ENCODE results near the gene GOT1. TPM values are rescaled to one million over a fixed set of nuclear protein-coding genes. Genes with fewer than 3 reads are reported as not detected.

Gene GOT1
- 15.5 and 22.2 TPM in 2 replicates for total RNA-seq

DNA sequence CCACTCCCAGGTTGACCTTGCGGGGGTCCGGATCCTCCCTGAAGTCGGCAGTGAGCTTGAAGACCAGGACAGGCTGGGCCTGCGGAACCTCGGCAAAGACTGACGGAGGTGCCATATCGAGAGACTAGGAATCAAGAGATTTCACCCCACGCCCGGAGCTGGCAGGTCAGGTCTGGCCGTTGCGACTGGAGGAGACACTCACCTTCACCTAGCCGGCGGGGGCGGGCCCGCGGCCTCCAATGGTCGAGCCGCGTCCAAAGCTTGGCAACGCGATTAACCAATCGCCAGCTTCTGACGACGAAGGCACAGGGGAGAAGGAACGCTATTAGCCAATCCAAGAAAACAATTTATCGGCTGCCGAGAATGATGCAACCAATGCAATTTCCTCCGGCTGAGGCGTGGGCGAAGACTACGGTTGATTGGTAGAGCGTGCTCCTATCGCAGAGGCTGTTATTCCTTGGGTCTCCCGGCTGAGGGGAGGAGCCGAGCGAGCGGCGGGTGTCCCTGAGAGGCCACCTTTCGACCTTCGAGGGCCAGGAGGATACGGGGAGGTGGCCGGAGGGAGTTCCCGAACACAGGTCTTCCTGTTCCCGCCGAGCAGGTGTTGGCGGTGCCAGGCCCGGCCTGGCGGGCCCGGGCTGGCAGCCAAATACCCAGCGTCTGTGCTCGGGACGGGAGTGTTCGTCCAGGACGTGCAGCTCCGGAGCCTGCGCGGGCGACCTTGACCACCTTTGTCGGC is at the start of gene GOT1:
Gene GOT1 (minus strand): TSS at position 174 of the 739 bp plus-strand sequence. CDS start 59 bp downstream, at position 115.
- peak; percentile 99 for DNase-seq (ENCODE audit: low read depth in 2 of 2)

DNA sequence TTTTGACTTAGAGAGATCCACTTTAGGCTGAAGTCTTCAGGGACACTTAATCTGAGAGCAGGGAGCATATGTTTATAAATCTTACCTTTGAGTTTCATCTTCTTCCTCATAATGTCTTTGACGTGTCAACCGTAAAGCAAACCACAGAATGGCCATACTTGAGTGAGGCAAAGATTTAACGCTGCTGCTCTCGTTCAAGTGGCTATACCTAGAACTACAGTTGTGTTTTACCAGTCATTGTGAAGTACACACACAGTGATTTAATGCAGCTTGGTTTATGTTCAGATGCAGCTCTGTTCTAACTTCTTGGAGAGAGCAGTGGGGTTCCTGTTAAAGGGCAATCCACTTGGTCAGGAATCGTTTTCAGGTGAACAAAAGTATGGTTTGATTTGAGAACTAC is 39.9 kb upstream of the GOT1 start:
- DNase-seq (ENCODE audit: low read depth in 2 of 2) = no peak

DNA sequence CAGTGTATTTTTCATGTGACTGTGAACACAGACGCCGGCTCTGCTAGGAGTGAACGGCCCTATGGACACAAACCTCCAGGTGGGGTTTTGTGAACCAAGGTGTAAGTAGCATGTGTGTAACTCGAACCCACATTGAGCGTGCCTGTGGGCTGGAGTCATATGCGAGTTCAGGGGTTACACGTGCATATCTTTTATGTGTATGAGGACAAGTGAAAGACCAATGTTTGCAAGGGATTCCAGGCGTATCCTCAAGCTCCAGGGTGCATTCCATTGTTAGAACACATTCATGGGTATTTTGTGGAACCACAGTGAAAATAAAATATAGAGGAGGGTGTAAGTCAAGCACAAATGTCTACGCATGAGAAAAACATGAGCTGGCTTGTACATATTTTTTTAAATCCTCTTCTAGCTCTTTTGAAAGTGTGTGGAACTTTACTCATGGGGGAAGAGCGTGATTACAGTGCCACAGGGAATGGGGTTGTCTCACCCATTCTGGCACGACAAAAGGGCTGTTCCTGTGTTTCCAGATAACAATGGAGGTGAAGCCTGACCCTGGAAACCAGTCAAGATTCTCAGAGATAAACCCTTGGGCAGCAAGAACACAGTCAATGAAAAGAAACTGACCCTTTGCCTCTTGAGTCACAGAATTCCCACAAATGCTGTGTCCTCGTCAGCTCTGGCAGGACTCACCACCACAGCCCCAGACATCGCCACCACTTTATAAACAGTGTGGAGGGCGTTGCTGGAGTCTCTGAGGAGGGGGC is 37.0 kb upstream of the GOT1 start:
- DNase-seq (ENCODE audit: low read depth in 2 of 2) = peak; percentile 80 to 94

GRCh38 chr10:99466632-99467223 is 36.3 kb upstream of the GOT1 start:
- DNase-seq (ENCODE audit: low read depth in 2 of 2) = peak; percentile 84 to 88

- DNase-seq (ENCODE audit: low read depth in 2 of 2) = peak in 1 of 2 donors; percentile 67
These were observed 30.8 kb upstream of the GOT1 start for GRCh38 chr10:99461230-99461629.

DNA sequence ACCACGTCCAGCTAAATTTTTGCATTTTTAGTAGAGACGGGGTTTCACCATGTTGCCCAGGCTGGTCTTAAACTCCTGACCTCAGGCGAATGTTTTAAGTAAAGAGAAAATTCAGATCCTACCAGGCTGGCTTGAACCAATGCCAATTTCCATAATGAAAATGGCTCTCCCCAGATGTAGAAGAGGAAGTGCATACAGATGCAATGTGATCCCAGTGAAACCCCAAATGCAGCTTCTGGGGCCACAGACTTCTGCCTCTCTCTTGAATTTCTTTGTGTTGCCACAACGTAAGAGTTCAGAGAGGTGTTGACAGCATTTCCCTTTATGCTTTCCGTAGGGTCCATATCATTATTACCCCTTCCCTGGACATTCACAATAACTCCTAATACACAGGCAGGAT is 29.6 kb upstream of the GOT1 start:
- DNase-seq (ENCODE audit: low read depth in 2 of 2) = no peak

GRCh38 chr10:99459217-99459616 is 28.8 kb upstream of the GOT1 start:
- no peak for DNase-seq (ENCODE audit: low read depth in 2 of 2)

GRCh38 chr10:99457813-99458212 is 27.4 kb upstream of the GOT1 start:
- no peak for DNase-seq (ENCODE audit: low read depth in 2 of 2)

DNA sequence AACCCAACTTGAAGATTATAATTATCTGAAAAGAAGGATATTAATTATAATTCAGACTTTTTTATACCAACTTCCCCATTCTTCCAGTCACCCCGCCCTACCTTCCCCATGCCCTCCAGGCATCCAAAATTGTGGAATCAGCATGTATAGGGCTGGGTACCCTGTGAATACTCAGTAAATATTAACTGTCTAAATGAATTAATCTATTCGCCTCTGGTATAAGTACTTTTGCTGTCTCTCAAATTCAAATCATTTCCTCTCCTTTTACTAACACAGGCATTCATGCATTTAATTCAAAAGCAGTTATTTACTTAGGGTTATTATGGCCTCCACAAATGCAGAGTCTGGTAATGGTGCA is 26.5 kb upstream of the GOT1 start:
- DNase-seq (ENCODE audit: low read depth in 2 of 2) = no peak

- DNase-seq (ENCODE audit: low read depth in 2 of 2) = no peak
These were observed 25.9 kb upstream of the GOT1 start for GRCh38 chr10:99456207-99456930.

DNA sequence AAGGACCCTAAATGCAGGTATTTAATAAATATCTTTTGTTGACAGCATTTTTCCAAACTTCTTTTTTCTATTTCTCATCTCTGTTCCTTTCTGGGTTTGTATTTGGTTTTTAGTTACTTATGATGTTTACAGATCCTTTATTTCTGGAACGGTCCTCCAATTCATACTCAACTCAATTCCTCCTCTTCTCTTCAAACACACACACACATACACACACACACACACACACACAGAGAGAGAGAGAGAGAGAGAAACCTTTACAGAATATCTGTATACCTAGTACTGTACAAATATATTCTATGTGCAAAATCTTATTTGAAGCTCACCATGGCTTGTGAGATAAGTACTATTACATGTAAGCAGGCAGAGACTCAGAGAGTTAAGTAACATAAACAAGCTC is 21.6 kb upstream of the GOT1 start:
- no peak for DNase-seq (ENCODE audit: low read depth in 2 of 2)

DNA sequence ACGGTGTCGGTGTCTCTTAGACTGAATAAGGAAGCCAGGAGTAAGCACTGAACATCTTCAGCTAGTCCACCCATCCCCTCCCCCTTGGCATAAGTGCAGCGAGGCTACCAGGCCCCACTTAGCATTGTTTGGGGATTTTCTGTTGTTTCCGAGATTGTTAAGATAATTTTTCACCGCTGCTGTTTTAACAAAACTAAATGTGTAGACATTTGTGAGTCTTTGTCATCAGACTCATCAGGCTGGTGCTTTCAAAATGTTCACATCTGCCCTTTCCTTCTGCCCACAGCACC is 21.0 kb upstream of the GOT1 start:
- DNase-seq (ENCODE audit: low read depth in 2 of 2) = no peak

DNA sequence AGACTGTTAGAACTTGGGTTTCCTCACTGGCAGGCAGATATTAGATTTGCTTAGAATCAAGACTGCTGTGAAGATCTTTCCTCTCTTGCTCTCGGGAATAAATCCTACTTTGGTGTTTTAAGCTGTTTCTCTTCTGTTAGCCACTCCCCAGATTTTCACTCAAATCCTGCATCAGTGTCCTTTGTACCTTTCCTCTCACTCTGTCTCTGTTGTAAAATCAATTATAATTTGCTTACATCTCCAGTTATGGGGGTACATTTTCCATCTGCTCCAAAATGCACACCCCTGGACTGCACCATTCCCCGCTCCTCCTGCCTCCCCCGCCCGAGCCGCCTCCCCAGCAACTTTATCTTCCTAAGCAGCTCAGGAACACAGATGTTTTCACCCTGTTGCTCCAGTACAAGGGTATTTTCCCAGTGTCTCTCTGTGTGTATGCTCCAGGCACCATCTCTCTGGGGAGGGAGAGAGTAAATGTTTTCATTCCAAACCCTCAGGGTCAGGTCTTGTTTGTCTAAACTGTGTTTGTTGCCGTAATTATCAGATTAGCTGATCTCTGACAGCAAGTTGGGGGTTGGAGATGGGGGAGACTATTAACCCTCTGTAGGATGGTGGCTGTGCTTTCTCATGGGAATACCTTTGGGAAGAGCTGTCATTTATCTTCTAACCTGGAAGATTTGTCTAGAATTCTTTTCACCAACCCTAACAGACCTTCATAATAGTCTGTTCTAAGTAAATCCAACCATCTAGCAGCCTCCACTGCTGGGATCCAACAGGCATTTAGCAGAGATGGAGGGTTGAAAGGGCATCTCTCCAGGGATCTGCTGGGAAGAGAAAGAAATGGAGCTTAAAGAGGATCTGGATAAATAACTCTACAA is 20.4 kb upstream of the GOT1 start:
- no peak for DNase-seq (ENCODE audit: low read depth in 2 of 2)

DNA sequence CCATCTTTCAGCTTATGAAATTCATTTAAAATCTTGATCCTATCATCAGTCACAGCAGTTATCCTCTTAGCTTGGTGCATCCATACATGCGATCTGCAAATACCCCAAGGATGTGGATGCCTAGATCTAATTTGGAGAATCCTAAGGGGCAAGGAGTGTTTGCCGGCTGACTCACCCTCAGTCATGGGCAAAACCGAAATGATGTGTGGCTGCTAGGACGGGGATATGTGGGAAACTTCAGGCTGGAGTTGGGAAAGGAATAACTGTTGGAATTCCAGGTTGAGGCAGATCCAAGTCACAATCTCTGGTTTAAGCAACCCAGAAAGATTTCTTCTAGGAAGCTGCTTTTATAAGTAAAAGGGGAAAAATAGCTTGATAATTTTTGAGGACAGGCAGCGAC is 19.7 kb upstream of the GOT1 start:
- no peak for DNase-seq (ENCODE audit: low read depth in 2 of 2)

- no peak for DNase-seq (ENCODE audit: low read depth in 2 of 2)
These were observed 18.6 kb upstream of the GOT1 start for GRCh38 chr10:99449023-99449422.

- DNase-seq (ENCODE audit: low read depth in 2 of 2) = no peak
These were observed 14.1 kb upstream of the GOT1 start for GRCh38 chr10:99444383-99445045.

DNA sequence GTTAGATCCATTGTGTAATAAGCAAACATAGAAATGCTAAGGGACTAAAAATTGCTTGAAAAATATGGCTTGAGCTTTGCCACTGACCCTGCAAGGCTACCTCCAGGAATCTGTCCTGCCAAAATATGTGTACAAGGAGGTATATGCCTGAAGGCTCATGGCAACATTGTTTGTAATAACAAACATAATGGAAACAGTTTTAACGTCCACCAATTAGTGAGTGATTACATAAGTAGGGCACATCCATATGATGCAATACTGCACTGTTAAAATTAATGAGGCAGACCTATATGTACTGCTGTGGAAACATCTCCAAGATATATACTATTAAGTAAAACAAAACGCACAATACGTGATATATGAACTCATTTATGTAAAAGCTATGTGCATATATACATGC is 13.1 kb upstream of the GOT1 start:
- DNase-seq (ENCODE audit: low read depth in 2 of 2) = no peak

- no peak for DNase-seq (ENCODE audit: low read depth in 2 of 2)
These were observed 12.0 kb upstream of the GOT1 start for GRCh38 chr10:99442394-99442793.

DNA sequence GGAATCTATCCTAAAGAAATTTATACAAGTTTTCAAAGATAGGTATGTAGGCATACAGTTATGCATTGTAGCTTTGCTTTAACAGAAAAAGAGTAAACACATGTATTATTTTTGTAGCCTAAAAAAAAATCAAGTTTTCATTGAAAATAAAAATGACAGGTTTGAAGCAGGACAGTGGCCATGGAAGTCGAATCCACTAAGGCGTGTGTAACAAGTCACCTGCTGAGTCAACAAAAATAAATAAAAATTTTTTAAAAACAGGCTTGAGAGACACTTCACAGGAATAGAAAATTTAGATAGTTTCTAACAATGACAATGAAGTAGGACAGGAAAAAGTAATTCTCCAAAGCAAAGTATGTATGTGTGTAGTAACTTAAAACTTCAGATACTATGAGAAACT is 8.5 kb upstream of the GOT1 start:
- no peak for DNase-seq (ENCODE audit: low read depth in 2 of 2)

DNA sequence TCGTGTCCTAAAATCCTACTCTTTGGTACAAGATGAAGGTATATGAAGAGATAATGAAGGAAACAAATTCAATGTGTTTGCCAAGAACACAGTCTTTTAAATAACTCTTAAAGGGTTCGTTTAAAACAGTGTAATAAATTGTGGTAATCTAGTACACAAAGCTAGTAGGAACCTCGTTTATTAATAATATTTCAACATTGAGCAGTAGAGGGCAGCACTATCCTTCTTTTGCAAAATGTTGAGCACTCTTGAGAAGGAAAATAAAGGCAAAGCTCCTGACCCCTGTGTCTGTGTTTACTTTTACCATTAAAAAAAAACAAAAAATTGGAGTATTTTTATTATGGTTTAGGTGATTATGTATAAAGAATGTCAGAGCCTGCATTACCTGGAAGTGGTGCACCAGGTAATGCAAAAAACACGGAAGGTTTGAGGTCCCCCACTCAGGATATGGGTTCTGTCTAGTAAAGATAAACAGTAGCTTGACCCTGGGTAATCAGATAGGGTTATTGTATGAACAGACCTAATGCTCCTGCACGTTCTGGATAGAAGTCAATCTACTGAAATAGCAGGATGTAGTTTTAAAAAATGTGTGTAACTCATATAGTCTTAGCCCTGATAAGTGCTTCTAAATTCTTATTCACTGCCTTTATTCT is 5.7 kb upstream of the GOT1 start:
- peak; percentile 67 to 72 for DNase-seq (ENCODE audit: low read depth in 2 of 2)

Data from lung microvascular endothelial cell (primary cell).